T1000 (cell line): ENCODE data around the gene RTN4RL1.
"Not testable (repeated sequence)": the region's sequence is repeated elsewhere in the genome, so short reads cannot be mapped to it uniquely, and the experiment has no call there.

Experiments used
- DNase-seq: peaks from one replicate; lab custom pipeline; 2025; ENCODE audit warnings: mixed read lengths; lab: John Stamatoyannopoulos, UW

Gene RTN4RL1

DNA sequence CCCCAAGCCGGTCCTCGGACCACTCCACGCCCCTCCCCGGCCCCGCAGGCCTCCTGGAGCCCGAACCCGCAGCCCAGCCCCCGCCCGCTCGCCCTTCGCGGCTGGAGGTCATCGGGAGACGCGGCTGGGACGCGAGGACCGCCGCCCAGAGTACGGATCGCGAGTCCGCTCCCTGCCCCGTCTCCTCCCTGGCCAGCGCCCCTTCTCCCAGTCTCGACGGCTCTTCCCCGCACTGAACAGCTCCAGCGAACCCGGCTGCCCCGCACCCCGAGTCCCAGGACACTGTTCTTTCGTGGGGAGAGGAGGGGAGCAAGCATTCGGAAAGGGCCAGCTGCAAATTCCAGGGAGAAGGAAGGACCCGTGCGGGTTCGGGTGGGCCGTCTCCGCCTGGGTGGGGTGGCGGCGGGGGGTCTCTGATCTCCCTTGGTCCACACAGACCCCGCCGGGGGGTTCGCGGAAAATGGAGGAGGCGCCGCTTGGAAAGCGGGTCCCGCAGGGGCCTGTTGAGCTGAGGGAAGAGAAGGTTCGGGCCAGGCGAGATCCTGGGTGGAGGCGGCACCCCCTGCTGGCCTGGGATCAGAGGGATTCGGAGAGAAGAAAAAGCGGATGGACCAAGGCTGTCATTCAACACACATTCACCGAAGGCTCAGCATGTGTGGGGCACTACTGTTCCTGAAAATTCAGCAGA is 632 bp upstream of the RTN4RL1 start:
- DNase-seq: peak; percentile 60

DNA sequence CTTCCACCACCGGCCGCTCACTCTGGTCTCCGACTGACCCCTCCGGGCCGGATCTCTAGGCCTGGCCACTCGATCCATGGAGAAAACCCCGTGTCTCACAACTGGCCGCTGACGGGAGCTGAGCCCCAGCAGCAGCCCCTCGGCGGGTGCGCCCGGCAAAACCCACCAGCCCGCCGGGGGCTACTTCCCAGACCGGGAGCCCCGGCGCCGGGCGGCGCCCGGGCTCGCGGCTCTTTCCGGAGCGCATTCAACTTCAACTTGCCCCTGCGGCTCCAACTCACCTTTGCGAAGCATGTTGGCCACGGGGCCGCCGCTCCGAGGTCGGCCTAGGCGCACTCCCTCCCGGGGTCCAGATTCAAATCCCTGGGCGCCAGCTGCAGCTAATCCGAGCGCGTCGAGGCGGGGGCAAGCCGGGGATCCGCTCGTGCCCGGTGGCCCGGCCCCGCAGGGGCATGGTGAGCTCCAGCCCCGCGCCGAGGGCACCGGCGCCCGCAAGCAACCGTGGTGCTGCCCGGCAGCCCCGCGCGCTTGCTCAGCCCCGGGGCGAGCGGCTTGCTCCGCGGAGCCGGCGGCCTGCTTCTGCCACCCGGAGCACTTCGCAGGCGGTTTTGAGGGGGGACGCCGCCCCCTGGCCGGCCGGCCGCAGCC is 438 bp downstream of the RTN4RL1 start:
- no peak for DNase-seq

DNA sequence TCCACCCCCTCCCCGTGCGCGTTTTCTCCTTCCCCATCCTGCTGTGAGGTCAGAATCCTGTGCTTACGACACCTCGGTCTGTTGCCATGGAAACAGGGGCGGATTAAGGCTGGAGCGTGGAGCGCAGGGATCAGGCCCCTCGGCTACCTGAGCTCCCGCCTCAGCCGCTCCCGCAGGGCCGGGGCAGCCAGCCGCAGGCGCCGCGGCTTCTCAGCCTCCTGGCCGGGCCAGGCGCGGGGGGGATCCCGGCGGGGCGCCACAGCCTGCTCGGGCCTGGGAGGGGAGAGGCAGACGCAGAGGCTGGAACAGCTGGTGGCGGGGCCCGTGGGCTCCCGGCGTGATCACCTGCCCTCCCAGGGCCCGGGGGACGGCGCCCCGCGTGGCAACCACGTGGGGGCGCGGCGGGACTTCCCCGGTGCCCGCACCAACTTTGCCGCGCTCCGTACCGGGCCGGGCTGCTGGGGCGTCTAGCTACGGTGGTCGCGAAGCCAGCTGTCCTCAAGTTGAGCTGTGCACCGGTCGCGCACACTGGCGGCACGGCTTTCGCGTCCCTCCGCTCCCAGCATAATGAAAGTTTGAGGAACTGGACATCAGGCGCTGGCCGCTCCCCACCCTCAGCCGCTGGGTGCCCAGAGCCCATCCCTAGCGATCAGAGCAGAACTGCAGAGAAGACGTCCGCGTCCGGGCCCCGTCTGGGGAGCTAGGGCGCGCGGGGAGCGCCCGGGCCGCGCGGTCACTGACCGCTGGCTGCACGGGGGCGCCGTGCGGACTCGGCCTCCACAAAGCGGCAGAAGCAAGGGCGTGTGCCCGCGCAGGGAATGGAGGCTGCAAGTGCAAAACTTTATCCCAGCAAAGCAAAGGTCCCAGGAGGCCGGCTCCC is 1.2 kb downstream of the RTN4RL1 start:
- peak; percentile 66 for DNase-seq

- DNase-seq: no peak
These were observed 1.9 kb downstream of the RTN4RL1 start for GRCh38 chr17:2023256-2023655.

GRCh38 chr17:2022647-2023240 is 2.4 kb downstream of the RTN4RL1 start:
- no peak for DNase-seq

- DNase-seq: no peak
These were observed 4.4 kb downstream of the RTN4RL1 start for GRCh38 chr17:2020721-2021120.

- DNase-seq: no peak
These were observed 5.4 kb downstream of the RTN4RL1 start for GRCh38 chr17:2019723-2020122.

GRCh38 chr17:2018716-2019510 is 6.2 kb downstream of the RTN4RL1 start:
- DNase-seq: no peak

GRCh38 chr17:2017274-2017941 is 7.7 kb downstream of the RTN4RL1 start:
- no peak for DNase-seq

GRCh38 chr17:2016494-2016893 is 8.6 kb downstream of the RTN4RL1 start:
- DNase-seq: no peak

DNA sequence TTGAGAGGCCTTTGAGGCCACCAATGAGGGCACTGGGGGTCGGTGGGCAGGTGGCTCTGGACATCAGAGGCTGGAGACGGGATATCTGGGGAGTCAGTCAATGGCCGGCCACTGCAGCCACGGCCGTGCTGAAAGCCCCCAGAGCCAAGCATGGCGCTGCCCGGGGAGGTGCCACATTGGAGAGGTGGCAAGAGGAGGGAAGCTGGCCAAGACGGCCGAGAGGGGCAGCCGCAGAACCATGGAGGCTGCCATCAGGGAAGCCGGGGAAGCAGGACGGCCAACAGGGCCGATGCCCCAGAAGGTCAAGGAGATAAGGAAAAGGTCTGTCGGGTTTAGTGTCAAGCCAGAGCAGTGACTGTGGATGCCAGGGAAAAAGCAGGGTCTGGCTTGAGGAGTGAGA is 9.8 kb downstream of the RTN4RL1 start:
- DNase-seq: no peak

- no peak for DNase-seq
These were observed 11.2 kb downstream of the RTN4RL1 start for GRCh38 chr17:2013994-2014317.

GRCh38 chr17:2013220-2013993 is 11.7 kb downstream of the RTN4RL1 start:
- not testable (repeated sequence) for DNase-seq

DNA sequence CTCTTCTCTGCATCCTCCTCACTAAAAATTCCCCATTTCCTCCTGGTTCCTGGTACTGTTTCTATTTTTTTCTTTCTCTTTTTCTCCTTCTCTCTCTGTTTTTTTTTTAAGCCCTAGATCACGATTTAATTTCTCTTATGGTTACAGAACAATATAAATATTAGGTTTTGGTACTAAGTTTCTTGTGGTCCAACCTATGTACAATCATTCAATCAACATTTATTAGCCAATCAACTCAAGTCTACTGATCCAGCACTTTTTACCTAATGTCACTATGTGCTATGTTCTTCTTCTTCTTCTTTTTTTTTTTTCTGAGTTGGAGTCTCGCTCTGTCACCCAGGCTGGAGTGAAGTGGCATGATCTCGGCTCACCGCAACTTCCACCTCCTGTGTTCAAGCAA is 12.6 kb downstream of the RTN4RL1 start:
- no peak for DNase-seq

- peak; percentile 95 for DNase-seq
These were observed 13.4 kb downstream of the RTN4RL1 start for GRCh38 chr17:2011411-2012371.

GRCh38 chr17:2009737-2010136 is 15.4 kb downstream of the RTN4RL1 start:
- DNase-seq: no peak

DNA sequence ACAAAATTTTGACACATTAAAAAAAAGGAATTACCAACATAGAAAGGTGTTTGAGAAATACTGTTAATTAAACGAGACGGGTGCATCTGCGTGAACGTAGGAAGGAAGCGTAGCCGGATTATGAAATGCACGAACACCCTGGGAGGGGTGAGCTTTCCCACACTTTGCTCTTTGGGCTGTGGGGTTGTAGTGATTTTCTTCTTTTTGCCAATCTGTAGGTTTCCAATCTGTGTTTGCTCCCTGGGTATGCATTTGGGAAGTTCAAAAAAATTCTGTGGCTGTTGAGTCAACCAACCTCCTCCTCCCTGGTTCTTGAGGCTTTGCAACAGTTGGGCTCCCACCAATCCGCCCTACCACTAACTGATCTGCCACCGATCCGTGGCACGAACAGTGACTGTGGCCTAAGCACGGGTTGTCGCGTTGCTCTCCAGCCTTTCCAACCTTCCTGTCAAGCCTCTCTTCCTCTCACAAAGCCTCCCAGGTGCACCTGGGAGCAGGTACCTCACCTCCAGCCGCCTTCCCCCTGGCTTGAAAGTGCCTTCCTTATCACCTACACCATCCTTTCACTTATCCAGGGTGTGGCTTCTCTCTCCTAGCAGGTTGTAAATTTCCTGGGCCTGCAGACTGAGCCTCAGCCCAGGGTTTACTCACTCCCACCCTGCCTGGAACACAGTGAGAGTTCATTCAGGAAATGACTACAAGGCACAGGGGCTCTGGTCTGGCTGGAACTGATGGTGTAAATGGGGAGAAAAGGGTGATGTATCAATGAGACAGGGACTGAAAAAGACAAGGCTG is 16.6 kb downstream of the RTN4RL1 start:
- DNase-seq: no peak

- no peak for DNase-seq
These were observed 20.6 kb downstream of the RTN4RL1 start for GRCh38 chr17:2004435-2004952.
